HG02798 (cell line): Measurements from ENCODE around the gene CUL3.

Experiments
- ATAC-seq: cut with Tn5 transposase; IDR thresholded peaks from one replicate; pipeline ENCODE4 v1.9.1; 2021; ENCODE audit warnings: mild to moderate bottlenecking; ENCODE audit not compliant: unreplicated experiment, poor library complexity

Gene CUL3

DNA sequence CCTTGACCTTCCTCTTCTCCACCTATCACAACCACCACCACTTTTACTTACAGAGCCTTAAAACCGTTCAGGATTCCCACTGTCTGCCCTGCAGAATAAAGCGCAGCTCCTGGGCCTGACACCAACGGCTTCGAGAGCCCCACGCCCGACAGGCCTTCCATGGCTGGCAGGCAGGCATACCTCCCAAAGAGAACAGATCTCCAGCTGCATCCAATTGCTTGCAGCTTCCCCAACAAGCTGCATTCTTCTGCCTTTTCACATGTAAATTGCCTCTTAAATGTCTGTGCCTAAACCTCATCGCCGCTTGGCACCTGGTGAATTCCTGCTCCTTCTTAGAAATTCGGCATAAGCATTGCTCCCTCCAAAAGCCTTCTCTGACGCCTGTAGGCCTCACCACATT lies 151.7 kb downstream of the CUL3 start:
- no peak for ATAC-seq

- ATAC-seq: no peak
Measured at GRCh38 chr2:224432003-224432579, 153.1 kb downstream of the CUL3 start.

GRCh38 chr2:224429441-224429810 lies 155.7 kb downstream of the CUL3 start:
- ATAC-seq: no peak

GRCh38 chr2:224428787-224429440 lies 156.2 kb downstream of the CUL3 start:
- no peak for ATAC-seq

- ATAC-seq: no peak
Measured at GRCh38 chr2:224427471-224427870, 157.7 kb downstream of the CUL3 start.

GRCh38 chr2:224426656-224427055 lies 158.5 kb downstream of the CUL3 start:
- no peak for ATAC-seq

GRCh38 chr2:224421065-224421464 lies 164.1 kb downstream of the CUL3 start:
- ATAC-seq: no peak
